Liver (tissue), 3 donors: Measurements from ENCODE around the gene RAX2.

Source experiments
- EGR1 ChIP-seq, 2 donors: IDR thresholded peaks; 2 replicates each; pipeline ENCODE4 v1.6.1; 2016 to 2018; ENCODE audit warnings: antibody characterized with exemption in 2 of 2, low read depth in 2 of 2
- GABPA ChIP-seq, 2 donors: IDR thresholded peaks in 1 of 2; conservative IDR thresholded peaks in 1 of 2; 2 replicates each; pipeline ENCODE4 v1.6.1; 2016; ENCODE audit warnings: antibody characterized with exemption in 2 of 2, mild to moderate bottlenecking in 1 of 2, moderate library complexity in 1 of 2
- NR2F2 ChIP-seq: IDR thresholded peaks from 2 replicates; pipeline ENCODE4 v1.6.1; 2016; ENCODE audit warnings: antibody characterized with exemption
- RAD21 ChIP-seq, 2 donors: IDR thresholded peaks; 2 replicates each; pipeline ENCODE4 v1.6.1; 2016; ENCODE audit warnings: antibody characterized with exemption in 2 of 2, mild to moderate bottlenecking in 2 of 2
- RXRA ChIP-seq, 2 donors: IDR thresholded peaks; 2 replicates each; pipeline ENCODE4 v1.6.1; 2017 to 2018; ENCODE audit warnings: antibody characterized with exemption in 2 of 2, mild to moderate bottlenecking in 1 of 2
- SP1 ChIP-seq: IDR thresholded peaks from 2 replicates; pipeline ENCODE4 v1.6.1; 2018; ENCODE audit warnings: antibody characterized with exemption, mild to moderate bottlenecking
- TAF1 ChIP-seq: conservative IDR thresholded peaks from 2 replicates; pipeline ENCODE4 v1.6.1; 2016; ENCODE audit warnings: antibody characterized with exemption, mild to moderate bottlenecking
- YY1 ChIP-seq: IDR thresholded peaks from 2 replicates; pipeline ENCODE4 v1.6.1; 2016; ENCODE audit warnings: antibody characterized with exemption, mild to moderate bottlenecking
- TF ChIP-seq, protein P1 (sequence below): fragments of 150-350 bp; IDR thresholded peaks from 2 replicates; pipeline ENCODE4 v1.5.1; 2017; ENCODE audit warnings: improper control_type of control experiment, low read depth, low read length; ENCODE audit not compliant: missing input control
- TF ChIP-seq, protein P2 (sequence below): IDR thresholded peaks from 2 replicates; pipeline ENCODE4 v1.6.1; 2016; ENCODE audit warnings: antibody characterized with exemption, mild to moderate bottlenecking
- donor health status: healthy.
- donor health status: healthy.

DNA sequence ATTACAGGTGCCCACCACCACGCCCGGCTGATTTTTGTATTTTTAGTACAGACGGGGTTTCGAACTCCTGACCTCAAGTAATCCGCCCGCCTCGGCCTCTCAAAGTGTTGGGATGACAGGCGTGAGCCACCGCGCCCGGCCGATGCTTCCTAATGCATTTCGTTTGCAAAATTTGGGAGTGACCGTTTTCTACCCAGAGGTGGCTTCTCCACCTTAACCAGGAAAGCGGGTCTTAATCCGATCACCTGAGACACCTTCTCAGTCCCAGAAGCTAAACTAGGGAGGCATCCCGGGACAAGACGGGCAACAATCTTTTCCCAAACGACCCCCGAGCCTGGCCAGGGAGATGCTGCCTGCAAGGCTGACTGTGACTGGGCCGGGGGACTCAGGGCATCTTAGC, 29.0 kb upstream of the RAX2 start:
- TF ChIP-seq, protein P1, sequence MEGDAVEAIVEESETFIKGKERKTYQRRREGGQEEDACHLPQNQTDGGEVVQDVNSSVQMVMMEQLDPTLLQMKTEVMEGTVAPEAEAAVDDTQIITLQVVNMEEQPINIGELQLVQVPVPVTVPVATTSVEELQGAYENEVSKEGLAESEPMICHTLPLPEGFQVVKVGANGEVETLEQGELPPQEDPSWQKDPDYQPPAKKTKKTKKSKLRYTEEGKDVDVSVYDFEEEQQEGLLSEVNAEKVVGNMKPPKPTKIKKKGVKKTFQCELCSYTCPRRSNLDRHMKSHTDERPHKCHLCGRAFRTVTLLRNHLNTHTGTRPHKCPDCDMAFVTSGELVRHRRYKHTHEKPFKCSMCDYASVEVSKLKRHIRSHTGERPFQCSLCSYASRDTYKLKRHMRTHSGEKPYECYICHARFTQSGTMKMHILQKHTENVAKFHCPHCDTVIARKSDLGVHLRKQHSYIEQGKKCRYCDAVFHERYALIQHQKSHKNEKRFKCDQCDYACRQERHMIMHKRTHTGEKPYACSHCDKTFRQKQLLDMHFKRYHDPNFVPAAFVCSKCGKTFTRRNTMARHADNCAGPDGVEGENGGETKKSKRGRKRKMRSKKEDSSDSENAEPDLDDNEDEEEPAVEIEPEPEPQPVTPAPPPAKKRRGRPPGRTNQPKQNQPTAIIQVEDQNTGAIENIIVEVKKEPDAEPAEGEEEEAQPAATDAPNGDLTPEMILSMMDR: no peak
- no peak for TF ChIP-seq YY1
- no peak for TF ChIP-seq GABPA (IDR thresholded peaks at IDR 0.05 in 1 of 2, conservative IDR thresholded peaks at IDR 0.05 in 1 of 2)
- TF ChIP-seq RXRA (IDR thresholded peaks at IDR 0.05): no peak
- no peak for TF ChIP-seq TAF1
- no peak for TF ChIP-seq EGR1 (IDR thresholded peaks at IDR 0.05; ENCODE audit: low read depth in 2 of 2)
- no peak for TF ChIP-seq SP1
- TF ChIP-seq RAD21 (IDR thresholded peaks at IDR 0.05): no peak
- TF ChIP-seq, protein P2, sequence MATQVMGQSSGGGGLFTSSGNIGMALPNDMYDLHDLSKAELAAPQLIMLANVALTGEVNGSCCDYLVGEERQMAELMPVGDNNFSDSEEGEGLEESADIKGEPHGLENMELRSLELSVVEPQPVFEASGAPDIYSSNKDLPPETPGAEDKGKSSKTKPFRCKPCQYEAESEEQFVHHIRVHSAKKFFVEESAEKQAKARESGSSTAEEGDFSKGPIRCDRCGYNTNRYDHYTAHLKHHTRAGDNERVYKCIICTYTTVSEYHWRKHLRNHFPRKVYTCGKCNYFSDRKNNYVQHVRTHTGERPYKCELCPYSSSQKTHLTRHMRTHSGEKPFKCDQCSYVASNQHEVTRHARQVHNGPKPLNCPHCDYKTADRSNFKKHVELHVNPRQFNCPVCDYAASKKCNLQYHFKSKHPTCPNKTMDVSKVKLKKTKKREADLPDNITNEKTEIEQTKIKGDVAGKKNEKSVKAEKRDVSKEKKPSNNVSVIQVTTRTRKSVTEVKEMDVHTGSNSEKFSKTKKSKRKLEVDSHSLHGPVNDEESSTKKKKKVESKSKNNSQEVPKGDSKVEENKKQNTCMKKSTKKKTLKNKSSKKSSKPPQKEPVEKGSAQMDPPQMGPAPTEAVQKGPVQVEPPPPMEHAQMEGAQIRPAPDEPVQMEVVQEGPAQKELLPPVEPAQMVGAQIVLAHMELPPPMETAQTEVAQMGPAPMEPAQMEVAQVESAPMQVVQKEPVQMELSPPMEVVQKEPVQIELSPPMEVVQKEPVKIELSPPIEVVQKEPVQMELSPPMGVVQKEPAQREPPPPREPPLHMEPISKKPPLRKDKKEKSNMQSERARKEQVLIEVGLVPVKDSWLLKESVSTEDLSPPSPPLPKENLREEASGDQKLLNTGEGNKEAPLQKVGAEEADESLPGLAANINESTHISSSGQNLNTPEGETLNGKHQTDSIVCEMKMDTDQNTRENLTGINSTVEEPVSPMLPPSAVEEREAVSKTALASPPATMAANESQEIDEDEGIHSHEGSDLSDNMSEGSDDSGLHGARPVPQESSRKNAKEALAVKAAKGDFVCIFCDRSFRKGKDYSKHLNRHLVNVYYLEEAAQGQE: no peak
- TF ChIP-seq NR2F2: no peak
